HepG2 (cell line): ENCODE data around the gene PRDX2. TPM values are rescaled to one million over a fixed set of nuclear protein-coding genes. Genes with fewer than 3 reads are reported as not detected.

Source experiments
- ATF7-NPFF ChIP-seq: sonication (generic); formaldehyde crosslinking; IDR thresholded peaks from 2 replicates; pipeline ENCODE4 v1.8.1; 2023; ENCODE audit warnings: mild to moderate bottlenecking, low read depth, missing genetic modification reagents, moderate library complexity
- NBN ChIP-seq: fragments of 450-650 bp; conservative IDR thresholded peaks from 2 replicates; pipeline ENCODE4 v1.6.1; 2017
- PHF21A ChIP-seq: sonication (generic); formaldehyde crosslinking; IDR thresholded peaks from 2 replicates; pipeline ENCODE4 v1.5.0; 2020; ENCODE audit warnings: mild to moderate bottlenecking, missing genetic modification reagents
- STAG1 ChIP-seq: sonication (generic); formaldehyde crosslinking; IDR thresholded peaks from 2 replicates; pipeline ENCODE4 v1.4.0; 2020; ENCODE audit warnings: missing genetic modification reagents
- ZFP41 ChIP-seq: sonication (generic); formaldehyde crosslinking; IDR thresholded peaks from 2 replicates; pipeline ENCODE4 v1.4.0; 2020; ENCODE audit warnings: mild to moderate bottlenecking, missing genetic modification reagents, borderline replicate concordance
- ZNF678 ChIP-seq: sonication (generic); formaldehyde crosslinking; IDR thresholded peaks from 2 replicates; pipeline ENCODE4 v1.4.0; 2020; ENCODE audit warnings: mild to moderate bottlenecking, missing genetic modification reagents
- polyA plus RNA-seq, 8 experiments: library from polyadenylated mRNA; depleted of rRNA in 3 of 8; stranded (reverse) in 7 of 8; unstranded in 1 of 8; fragments of >200 nt; fragmentation: Illumina TruSeq in 4 of 8; extraction: Trizol in 4 of 8; gene quantifications; 2 replicates each; pipeline versions ENCODE4 v1.2.1 to v1.2.3, GENCODE V29; 2011 to 2016; ENCODE audit warnings: low read depth in 4 of 8, missing spikeins in 1 of 8, mixed read lengths in 1 of 8; ENCODE audit not compliant: insufficient read depth in 1 of 8
- total RNA-seq, 5 experiments: library from RNA; depleted of rRNA; stranded (reverse); fragments of >200 nt; fragmentation: Illumina TruSeq; extraction: Trizol; gene quantifications; 2 replicates each; pipeline ENCODE4 v1.2.3, GENCODE V29; 2016; ENCODE audit warnings: low read depth in 1 of 5
- TF ChIP-seq, protein P1 (sequence below), 2 experiments: sonication (generic) in 1 of 2; formaldehyde crosslinking in 1 of 2; IDR thresholded peaks; 2 replicates each; pipeline versions ENCODE4 v1.6.1 to v1.9.0; 2014 to 2022; ENCODE audit warnings: antibody characterized with exemption in 1 of 2, borderline replicate concordance in 1 of 2, inconsistent platforms in 1 of 2, low read depth in 1 of 2, missing genetic modification reagents in 1 of 2
- TF ChIP-seq, protein P2 (sequence below): IDR thresholded peaks from 2 replicates; pipeline ENCODE4 v1.6.1; 2012; ENCODE audit warnings: low read depth, low read length, improper control_type of control experiment
- TF ChIP-seq, protein P3 (sequence below): sonication (generic); IDR thresholded peaks from 2 replicates; pipeline ENCODE4 v1.6.1; 2016; ENCODE audit warnings: low read depth, borderline replicate concordance
- TF ChIP-seq, protein P4 (sequence below): sonication (generic); formaldehyde crosslinking; IDR thresholded peaks from 2 replicates; pipeline ENCODE4 v1.5.1; 2020; ENCODE audit warnings: mild to moderate bottlenecking, moderate library complexity, missing genetic modification reagents
- TF ChIP-seq, protein P5 (sequence below): sonication (generic); formaldehyde crosslinking; IDR thresholded peaks from 2 replicates; pipeline ENCODE4 v1.4.0; 2020; ENCODE audit warnings: missing genetic modification reagents, borderline replicate concordance
- TF ChIP-seq, protein P6 (sequence below): sonication (generic); formaldehyde crosslinking; IDR thresholded peaks from 2 replicates; pipeline ENCODE4 v1.4.0; 2020; ENCODE audit warnings: mild to moderate bottlenecking, missing genetic modification reagents, borderline replicate concordance

PRDX2 gene
- total and polyA plus RNA-seq, 2 of the 13 experiments (the other 11 are each of a cell fraction or from before 2014, with no cell fraction given): 218 to 381 TPM

DNA sequence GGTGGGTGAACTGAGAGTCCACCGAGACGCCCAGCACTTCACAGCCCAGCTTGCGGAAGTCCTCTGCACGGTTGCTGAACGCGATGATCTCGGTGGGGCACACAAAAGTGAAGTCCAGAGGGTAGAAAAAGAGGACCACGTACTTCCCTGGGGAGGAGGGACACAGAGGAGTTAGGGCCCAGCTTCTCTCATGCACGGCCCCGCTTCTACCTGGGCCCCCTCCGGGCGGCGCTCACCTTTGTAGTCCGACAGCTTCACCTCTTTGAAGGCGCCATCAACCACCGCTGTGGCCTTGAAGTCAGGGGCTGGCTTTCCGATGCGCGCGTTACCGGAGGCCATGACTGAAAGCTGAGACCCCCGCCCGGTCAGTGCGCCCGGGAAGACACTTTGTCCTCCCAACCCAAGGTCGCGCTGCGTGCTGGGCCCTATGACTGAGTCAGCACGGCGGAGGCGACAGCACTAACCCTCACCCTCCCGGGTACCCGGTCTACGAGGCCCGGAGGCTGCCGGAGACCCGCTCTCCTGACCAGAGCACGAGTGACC lies 606 bp downstream of the PRDX2 start (continued):
- TF ChIP-seq, protein P1, sequence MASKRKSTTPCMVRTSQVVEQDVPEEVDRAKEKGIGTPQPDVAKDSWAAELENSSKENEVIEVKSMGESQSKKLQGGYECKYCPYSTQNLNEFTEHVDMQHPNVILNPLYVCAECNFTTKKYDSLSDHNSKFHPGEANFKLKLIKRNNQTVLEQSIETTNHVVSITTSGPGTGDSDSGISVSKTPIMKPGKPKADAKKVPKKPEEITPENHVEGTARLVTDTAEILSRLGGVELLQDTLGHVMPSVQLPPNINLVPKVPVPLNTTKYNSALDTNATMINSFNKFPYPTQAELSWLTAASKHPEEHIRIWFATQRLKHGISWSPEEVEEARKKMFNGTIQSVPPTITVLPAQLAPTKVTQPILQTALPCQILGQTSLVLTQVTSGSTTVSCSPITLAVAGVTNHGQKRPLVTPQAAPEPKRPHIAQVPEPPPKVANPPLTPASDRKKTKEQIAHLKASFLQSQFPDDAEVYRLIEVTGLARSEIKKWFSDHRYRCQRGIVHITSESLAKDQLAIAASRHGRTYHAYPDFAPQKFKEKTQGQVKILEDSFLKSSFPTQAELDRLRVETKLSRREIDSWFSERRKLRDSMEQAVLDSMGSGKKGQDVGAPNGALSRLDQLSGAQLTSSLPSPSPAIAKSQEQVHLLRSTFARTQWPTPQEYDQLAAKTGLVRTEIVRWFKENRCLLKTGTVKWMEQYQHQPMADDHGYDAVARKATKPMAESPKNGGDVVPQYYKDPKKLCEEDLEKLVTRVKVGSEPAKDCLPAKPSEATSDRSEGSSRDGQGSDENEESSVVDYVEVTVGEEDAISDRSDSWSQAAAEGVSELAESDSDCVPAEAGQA (IDR thresholded peaks at IDR 0.05; ENCODE audit: low read depth): no peak
- TF ChIP-seq, protein P1 (CRISPR knock-in tag; IDR thresholded peaks at IDR 0.05; ENCODE audit: borderline replicate concordance): no peak
- TF ChIP-seq ATF7-NPFF (CRISPR knock-in tag) (no peak), ZFP41 (CRISPR knock-in tag) (no peak; the same call in 1 of the 2 replicates), PHF21A (CRISPR knock-in tag) (no peak), STAG1 (CRISPR knock-in tag) (no peak), NBN (no peak), ZNF678 (CRISPR knock-in tag) (no peak)
- TF ChIP-seq, protein P2, sequence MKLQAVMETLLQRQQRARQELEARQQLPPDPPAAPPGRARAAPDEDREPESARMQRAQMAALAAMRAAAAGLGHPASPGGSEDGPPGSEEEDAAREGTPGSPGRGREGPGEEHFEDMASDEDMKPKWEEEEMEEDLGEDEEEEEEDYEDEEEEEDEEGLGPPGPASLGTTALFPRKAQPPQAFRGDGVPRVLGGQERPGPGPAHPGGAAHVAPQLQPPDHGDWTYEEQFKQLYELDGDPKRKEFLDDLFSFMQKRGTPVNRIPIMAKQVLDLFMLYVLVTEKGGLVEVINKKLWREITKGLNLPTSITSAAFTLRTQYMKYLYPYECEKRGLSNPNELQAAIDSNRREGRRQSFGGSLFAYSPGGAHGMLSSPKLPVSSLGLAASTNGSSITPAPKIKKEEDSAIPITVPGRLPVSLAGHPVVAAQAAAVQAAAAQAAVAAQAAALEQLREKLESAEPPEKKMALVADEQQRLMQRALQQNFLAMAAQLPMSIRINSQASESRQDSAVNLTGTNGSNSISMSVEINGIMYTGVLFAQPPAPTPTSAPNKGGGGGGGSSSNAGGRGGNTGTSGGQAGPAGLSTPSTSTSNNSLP: no peak
- TF ChIP-seq, protein P3, sequence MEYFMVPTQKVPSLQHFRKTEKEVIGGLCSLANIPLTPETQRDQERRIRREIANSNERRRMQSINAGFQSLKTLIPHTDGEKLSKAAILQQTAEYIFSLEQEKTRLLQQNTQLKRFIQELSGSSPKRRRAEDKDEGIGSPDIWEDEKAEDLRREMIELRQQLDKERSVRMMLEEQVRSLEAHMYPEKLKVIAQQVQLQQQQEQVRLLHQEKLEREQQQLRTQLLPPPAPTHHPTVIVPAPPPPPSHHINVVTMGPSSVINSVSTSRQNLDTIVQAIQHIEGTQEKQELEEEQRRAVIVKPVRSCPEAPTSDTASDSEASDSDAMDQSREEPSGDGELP: no peak
- TF ChIP-seq, protein P4, sequence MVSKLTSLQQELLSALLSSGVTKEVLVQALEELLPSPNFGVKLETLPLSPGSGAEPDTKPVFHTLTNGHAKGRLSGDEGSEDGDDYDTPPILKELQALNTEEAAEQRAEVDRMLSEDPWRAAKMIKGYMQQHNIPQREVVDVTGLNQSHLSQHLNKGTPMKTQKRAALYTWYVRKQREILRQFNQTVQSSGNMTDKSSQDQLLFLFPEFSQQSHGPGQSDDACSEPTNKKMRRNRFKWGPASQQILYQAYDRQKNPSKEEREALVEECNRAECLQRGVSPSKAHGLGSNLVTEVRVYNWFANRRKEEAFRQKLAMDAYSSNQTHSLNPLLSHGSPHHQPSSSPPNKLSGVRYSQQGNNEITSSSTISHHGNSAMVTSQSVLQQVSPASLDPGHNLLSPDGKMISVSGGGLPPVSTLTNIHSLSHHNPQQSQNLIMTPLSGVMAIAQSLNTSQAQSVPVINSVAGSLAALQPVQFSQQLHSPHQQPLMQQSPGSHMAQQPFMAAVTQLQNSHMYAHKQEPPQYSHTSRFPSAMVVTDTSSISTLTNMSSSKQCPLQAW (CRISPR knock-in tag): no peak
- TF ChIP-seq, protein P5, sequence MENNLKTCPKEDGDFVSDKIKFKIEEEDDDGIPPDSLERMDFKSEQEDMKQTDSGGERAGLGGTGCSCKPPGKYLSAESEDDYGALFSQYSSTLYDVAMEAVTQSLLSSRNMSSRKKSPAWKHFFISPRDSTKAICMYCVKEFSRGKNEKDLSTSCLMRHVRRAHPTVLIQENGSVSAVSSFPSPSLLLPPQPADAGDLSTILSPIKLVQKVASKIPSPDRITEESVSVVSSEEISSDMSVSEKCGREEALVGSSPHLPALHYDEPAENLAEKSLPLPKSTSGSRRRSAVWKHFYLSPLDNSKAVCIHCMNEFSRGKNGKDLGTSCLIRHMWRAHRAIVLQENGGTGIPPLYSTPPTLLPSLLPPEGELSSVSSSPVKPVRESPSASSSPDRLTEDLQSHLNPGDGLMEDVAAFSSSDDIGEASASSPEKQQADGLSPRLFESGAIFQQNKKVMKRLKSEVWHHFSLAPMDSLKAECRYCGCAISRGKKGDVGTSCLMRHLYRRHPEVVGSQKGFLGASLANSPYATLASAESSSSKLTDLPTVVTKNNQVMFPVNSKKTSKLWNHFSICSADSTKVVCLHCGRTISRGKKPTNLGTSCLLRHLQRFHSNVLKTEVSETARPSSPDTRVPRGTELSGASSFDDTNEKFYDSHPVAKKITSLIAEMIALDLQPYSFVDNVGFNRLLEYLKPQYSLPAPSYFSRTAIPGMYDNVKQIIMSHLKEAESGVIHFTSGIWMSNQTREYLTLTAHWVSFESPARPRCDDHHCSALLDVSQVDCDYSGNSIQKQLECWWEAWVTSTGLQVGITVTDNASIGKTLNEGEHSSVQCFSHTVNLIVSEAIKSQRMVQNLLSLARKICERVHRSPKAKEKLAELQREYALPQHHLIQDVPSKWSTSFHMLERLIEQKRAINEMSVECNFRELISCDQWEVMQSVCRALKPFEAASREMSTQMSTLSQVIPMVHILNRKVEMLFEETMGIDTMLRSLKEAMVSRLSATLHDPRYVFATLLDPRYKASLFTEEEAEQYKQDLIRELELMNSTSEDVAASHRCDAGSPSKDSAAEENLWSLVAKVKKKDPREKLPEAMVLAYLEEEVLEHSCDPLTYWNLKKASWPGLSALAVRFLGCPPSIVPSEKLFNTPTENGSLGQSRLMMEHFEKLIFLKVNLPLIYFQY (CRISPR knock-in tag): no peak
- TF ChIP-seq, protein P6, sequence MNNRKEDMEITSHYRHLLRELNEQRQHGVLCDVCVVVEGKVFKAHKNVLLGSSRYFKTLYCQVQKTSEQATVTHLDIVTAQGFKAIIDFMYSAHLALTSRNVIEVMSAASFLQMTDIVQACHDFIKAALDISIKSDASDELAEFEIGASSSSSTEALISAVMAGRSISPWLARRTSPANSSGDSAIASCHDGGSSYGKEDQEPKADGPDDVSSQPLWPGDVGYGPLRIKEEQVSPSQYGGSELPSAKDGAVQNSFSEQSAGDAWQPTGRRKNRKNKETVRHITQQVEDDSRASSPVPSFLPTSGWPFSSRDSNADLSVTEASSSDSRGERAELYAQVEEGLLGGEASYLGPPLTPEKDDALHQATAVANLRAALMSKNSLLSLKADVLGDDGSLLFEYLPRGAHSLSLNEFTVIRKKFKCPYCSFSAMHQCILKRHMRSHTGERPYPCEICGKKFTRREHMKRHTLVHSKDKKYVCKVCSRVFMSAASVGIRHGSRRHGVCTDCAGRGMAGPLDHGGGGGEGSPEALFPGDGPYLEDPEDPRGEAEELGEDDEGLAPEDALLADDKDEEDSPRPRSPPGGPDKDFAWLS: no peak
